Tongue (tissue), 2 donors: Measurements from ENCODE around the gene CCT8. TPM values are rescaled to one million over a fixed set of nuclear protein-coding genes. Genes with fewer than 3 reads are reported as not detected.
A peak's percentile ranks its signal among the peaks of the same experiment; 100 is the strongest.
"Not testable (repeated sequence)": the region's sequence is repeated elsewhere in the genome, so short reads cannot be mapped to it uniquely, and the experiment has no call there.

Experiments used
- DNase-seq: peaks from one replicate; pipeline ENCODE4 v3.0.0-alpha.2; 2015
- total RNA-seq: library from RNA; depleted of rRNA; stranded (reverse); fragments of >200 nt; gene quantifications from one replicate; pipeline ENCODE4 v1.2.3, GENCODE V29; 2014

The CCT8 gene
- total RNA-seq, 1 donor from 2014 or later, result 157 TPM

GRCh38 chr21:29018540-29018939 lies 54.9 kb downstream of the CCT8 start:
- peak; percentile 16 for DNase-seq

- no peak for DNase-seq
Measured at GRCh38 chr21:29017639-29018237, 55.7 kb downstream of the CCT8 start.

GRCh38 chr21:29011236-29011635 lies 62.2 kb downstream of the CCT8 start:
- DNase-seq, result not testable (repeated sequence)

- no peak for DNase-seq
Measured at GRCh38 chr21:29008367-29008766, 65.1 kb downstream of the CCT8 start.

- no peak for DNase-seq
Measured at GRCh38 chr21:29007810-29008209, 65.6 kb downstream of the CCT8 start.

- DNase-seq, result no peak
Measured at GRCh38 chr21:29007135-29007534, 66.3 kb downstream of the CCT8 start.

Other genes starting within 250 kb of the CCT8 start
- gene LTN1, start 80.8 kb downstream of the CCT8 start, total RNA-seq, result 54.5 TPM
- gene RWDD2B, start 54.3 kb downstream of the CCT8 start, total RNA-seq, result 18.2 TPM
- gene USP16, start 49.0 kb downstream of the CCT8 start, total RNA-seq, result 39.1 TPM
- gene MAP3K7CL, start 57.0 kb upstream of the CCT8 start, total RNA-seq, result 88.3 TPM
- gene BACH1, start 225.3 kb upstream of the CCT8 start, total RNA-seq, result 76.3 TPM